Parathyroid adenoma (tissue), 2 donors: Measurements from ENCODE around the gene HOXC11.

Experiments used
- H2AFZ ChIP-seq: fragments of 300-600 bp; sonication (generic); one replicate; pipeline ENCODE4 v1.7.0; 2017; ENCODE audit warnings: antibody characterized with exemption, mild to moderate bottlenecking
- H3K27ac ChIP-seq: fragments of 300-600 bp; sonication (generic); one replicate; pipeline ENCODE4 v1.7.0; 2017
- H3K27me3 ChIP-seq: fragments of 300-600 bp; sonication (generic); one replicate; pipeline ENCODE4 v1.7.0; 2017; ENCODE audit warnings: low read length; ENCODE audit not compliant: control insufficient read depth, insufficient read depth
- H3K36me3 ChIP-seq: fragments of 300-600 bp; sonication (generic); one replicate; pipeline ENCODE4 v1.7.0; 2017; ENCODE audit warnings: low read length; ENCODE audit not compliant: control insufficient read depth, insufficient read depth
- H3K4me1 ChIP-seq: fragments of 300-600 bp; sonication (generic); one replicate; pipeline ENCODE4 v1.7.0; 2017; ENCODE audit warnings: control low read depth
- H3K4me2 ChIP-seq: fragments of 300-600 bp; sonication (generic); one replicate; pipeline ENCODE4 v1.7.0; 2017; ENCODE audit warnings: low read length
- H3K4me3 ChIP-seq: fragments of 300-600 bp; sonication (generic); one replicate; pipeline ENCODE4 v1.7.0; 2017; ENCODE audit warnings: low read depth, low read length
- H3K79me2 ChIP-seq: fragments of 300-600 bp; sonication (generic); one replicate; pipeline ENCODE4 v1.7.0; 2017; ENCODE audit warnings: control low read depth
- H3K9ac ChIP-seq: fragments of 300-600 bp; sonication (generic); one replicate; pipeline ENCODE4 v1.7.0; 2017; ENCODE audit warnings: mild to moderate bottlenecking
- H3K9me3 ChIP-seq: fragments of 300-600 bp; sonication (generic); one replicate; pipeline ENCODE4 v1.7.0; 2017; ENCODE audit warnings: low read length; ENCODE audit not compliant: control insufficient read depth
- CTCF ChIP-seq: fragments of 300-600 bp; sonication (generic); IDR thresholded peaks from one replicate; pipeline ENCODE4 v1.7.0; 2017; ENCODE audit warnings: antibody characterized with exemption, mild to moderate bottlenecking
- donor health status: primary hyperparathyroidism.

The HOXC11 gene

DNA sequence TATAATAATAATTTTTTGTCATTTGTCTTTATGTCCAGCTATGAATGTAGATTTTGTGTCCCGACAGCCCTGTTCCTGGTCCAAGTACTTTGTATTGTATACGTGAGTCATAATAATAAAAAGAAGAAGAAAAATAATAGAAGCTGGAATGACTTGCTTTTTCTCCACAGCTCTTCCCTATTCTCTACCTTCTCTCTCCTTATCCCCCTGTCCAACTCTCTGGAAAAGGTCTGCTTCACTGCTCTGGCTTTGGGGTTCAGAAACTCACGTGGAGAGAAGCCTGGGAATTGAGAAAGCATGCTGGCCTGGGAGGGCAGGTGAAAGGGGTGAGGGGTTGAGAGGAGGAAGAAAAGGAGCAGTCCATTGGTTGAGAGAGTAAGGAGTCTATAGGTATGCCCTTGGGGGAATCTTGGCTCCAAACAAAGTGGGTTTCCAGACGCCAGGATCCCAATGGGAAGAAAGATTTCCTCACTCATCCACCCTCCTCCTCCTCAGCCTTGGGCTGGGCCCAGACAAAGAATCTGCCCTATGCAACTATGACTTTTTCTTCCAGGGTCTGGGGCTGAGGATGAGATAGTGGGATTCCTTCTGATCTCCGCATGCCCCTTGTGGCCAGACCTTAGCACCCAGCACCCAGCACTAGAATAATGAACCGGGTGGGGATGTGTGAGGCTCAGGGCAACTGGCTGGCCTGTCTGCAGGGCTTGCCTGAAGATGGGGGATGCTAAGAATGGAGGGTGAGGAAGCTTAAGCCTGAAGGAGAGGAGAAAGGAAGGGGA is 39.9 kb downstream of the HOXC11 start:
- Histone ChIP-seq H3K9me3 (no peaks in the 10 kb centered on the region), H3K4me3 (no peak overlapping the region), H3K27ac (no peak overlapping the region), H3K9ac (no peak overlapping the region), H3K79me2 (no peaks in the 10 kb centered on the region), H3K4me1 (no peaks in the 10 kb centered on the region), H3K36me3 (no peaks in the 10 kb centered on the region), H2AFZ (no peak overlapping the region), H3K27me3 (peaks cover 20% of the 10 kb centered on the region), H3K4me2 (no peak overlapping the region)
- TF ChIP-seq CTCF, result no peak

- Histone ChIP-seq H3K4me1 (no peaks in the 10 kb centered on the region), H3K9ac (no peak overlapping the region), H3K27me3 (peaks cover 18% of the 10 kb centered on the region), H3K4me3 (no peak overlapping the region), H2AFZ (no peak overlapping the region), H3K36me3 (no peaks in the 10 kb centered on the region), H3K27ac (no peak overlapping the region), H3K79me2 (no peaks in the 10 kb centered on the region), H3K9me3 (no peaks in the 10 kb centered on the region), H3K4me2 (peak overlapping the region; percentile 19)
- no peak for TF ChIP-seq CTCF
Measured at GRCh38 chr12:54014377-54015017, 41.6 kb downstream of the HOXC11 start.

- TF ChIP-seq CTCF, result no peak
- H3K79me2 ChIP-seq, result no peaks in the 10 kb centered on the region
- no peaks in the 10 kb centered on the region for H3K9me3 ChIP-seq
- peaks cover 15% of the 10 kb centered on the region for H3K27me3 ChIP-seq
- H3K4me2 ChIP-seq, result no peak overlapping the region
- no peak overlapping the region for H3K4me3 ChIP-seq
- H3K27ac ChIP-seq, result no peak overlapping the region
- H3K36me3 ChIP-seq, result no peaks in the 10 kb centered on the region
- no peak overlapping the region for H2AFZ ChIP-seq
- no peak overlapping the region for H3K9ac ChIP-seq
- H3K4me1 ChIP-seq, result no peaks in the 10 kb centered on the region
Measured at GRCh38 chr12:54015018-54015931, 42.3 kb downstream of the HOXC11 start.

- Histone ChIP-seq H3K4me1 (no peaks in the 10 kb centered on the region), H3K36me3 (no peaks in the 10 kb centered on the region), H3K27me3 (peaks cover 15% of the 10 kb centered on the region), H3K9me3 (no peaks in the 10 kb centered on the region), H3K4me3 (no peak overlapping the region), H3K79me2 (no peaks in the 10 kb centered on the region), H3K4me2 (no peak overlapping the region), H3K27ac (no peak overlapping the region), H3K9ac (no peak overlapping the region), H2AFZ (no peak overlapping the region)
- no peak for TF ChIP-seq CTCF
Measured at GRCh38 chr12:54016051-54016450, 43.1 kb downstream of the HOXC11 start.
